Gastroesophageal sphincter (tissue), 4 donors: ENCODE results near the gene DAW1. TPM values are rescaled to one million over a fixed set of nuclear protein-coding genes. Genes with fewer than 3 reads are reported as not detected.

ENCODE experiments used
- ATAC-seq: fragments of 150-250 bp; one replicate; pipeline ENCODE4 v1.9.1; 2016; ENCODE audit warnings: mild to moderate bottlenecking, moderate library complexity
- H3K27ac ChIP-seq, 4 donors: fragments of 200-600 bp; sonication (generic) in 3 of 4; 1 replicate in 3 of 4; 2 replicates in 1 of 4; pipeline ENCODE4 v1.5.1; 2016 to 2019
- H3K27me3 ChIP-seq: fragments of 200-600 bp; sonication (generic); one replicate; pipeline ENCODE4 v1.5.1; 2019
- H3K36me3 ChIP-seq, 2 donors: fragments of 200-600 bp; sonication (generic); one replicate each; pipeline ENCODE4 v1.5.1; 2019; ENCODE audit warnings: control low read depth in 1 of 2
- H3K4me1 ChIP-seq, 3 donors: fragments of 200-600 bp; sonication (generic); 1 replicate in 2 of 3; 2 replicates in 1 of 3; pipeline ENCODE4 v1.5.1; 2016 to 2019; ENCODE audit warnings: control low read depth in 2 of 3
- H3K4me3 ChIP-seq, 2 donors: fragments of 200-600 bp; sonication (generic); one replicate each; pipeline ENCODE4 v1.5.1; 2019; ENCODE audit warnings: mild to moderate bottlenecking in 1 of 2, moderate library complexity in 1 of 2
- H3K9me3 ChIP-seq, 3 donors: fragments of 200-600 bp; sonication (generic); one replicate each; pipeline ENCODE4 v1.5.1; 2017 to 2019; ENCODE audit warnings: control low read depth in 2 of 3
- CTCF ChIP-seq, 4 experiments: fragments of 200-600 bp in 2 of 4; fragments of 450-650 bp in 2 of 4; sonication (generic) in 1 of 4; IDR thresholded peaks; one replicate each; pipeline ENCODE4 v1.5.1; 2017 to 2019; ENCODE audit warnings: antibody characterized with exemption in 4 of 4, mild to moderate bottlenecking in 2 of 4, moderate library complexity in 2 of 4
- EP300 ChIP-seq: sonication (generic); formaldehyde crosslinking; IDR thresholded peaks from one replicate; pipeline ENCODE4 v1.6.1; 2017; ENCODE audit warnings: antibody characterized with exemption, mild to moderate bottlenecking
- POLR2A ChIP-seq, 2 donors: fragments of 450-650 bp; IDR thresholded peaks; one replicate each; pipeline ENCODE4 v1.6.1; 2017; ENCODE audit warnings: antibody characterized with exemption in 2 of 2, mild to moderate bottlenecking in 2 of 2, moderate library complexity in 1 of 2
- POLR2AphosphoS5 ChIP-seq: sonication (generic); formaldehyde crosslinking; IDR thresholded peaks from one replicate; pipeline ENCODE4 v1.6.1; 2017; ENCODE audit warnings: antibody characterized with exemption
- WGBS, 2 donors: methylation state at CpG; one replicate each; pipeline ENCODE4 v1.1.5; 2018; ENCODE audit warnings: low coverage in 1 of 2; 5-methylcytosine and 5-hydroxymethylcytosine counted together
- total RNA-seq, 4 donors: library from RNA; depleted of rRNA; stranded (reverse); fragments of >200 nt; gene quantifications; one replicate each; pipeline ENCODE4 v1.1.0, GENCODE V29; 2016

DAW1 gene
- total RNA-seq, 4 donors from 2014 or later, result not detected

GRCh38 chr2:227860221-227860641, 11.2 kb upstream of the DAW1 start:
- H3K4me1 ChIP-seq, result peaks cover 0 to 10% (median 0%) of the 10 kb centered on the region in 3 donors
- no peaks in the 10 kb centered on the region for H3K9me3 ChIP-seq
- no peak overlapping the region for H3K27ac ChIP-seq
- WGBS, 2 donors, result 65% methylated on average over 6 of the region's 6 CpGs; no CpG with 5 or more reads in 1 of the 2 donors
- H3K27me3 ChIP-seq, result no peaks in the 10 kb centered on the region
- no peak overlapping the region for H3K4me3 ChIP-seq
- H3K36me3 ChIP-seq, result no peaks in the 10 kb centered on the region
- TF ChIP-seq EP300, result no peak
- TF ChIP-seq POLR2A (IDR thresholded peaks at IDR 0.05), result no peak
- no peak for TF ChIP-seq POLR2AphosphoS5
- no peak for TF ChIP-seq CTCF (IDR thresholded peaks at IDR 0.05)
- no peak for ATAC-seq

- ATAC-seq, result no peak
- Histone ChIP-seq H3K9me3 (no peaks in the 10 kb centered on the region), H3K27ac (no peak overlapping the region), H3K27me3 (no peaks in the 10 kb centered on the region), H3K36me3 (no peaks in the 10 kb centered on the region), H3K4me1 (peaks cover 0 to 10% (median 0%) of the 10 kb centered on the region in 3 donors), H3K4me3 (no peak overlapping the region)
- 11 to 12% methylated on average over 2 of the region's 2 CpGs for WGBS, 2 donors
- TF ChIP-seq POLR2A (IDR thresholded peaks at IDR 0.05) (no peak), CTCF (IDR thresholded peaks at IDR 0.05) (no peak), POLR2AphosphoS5 (no peak), EP300 (no peak)
Measured at GRCh38 chr2:227861011-227861410, 10.4 kb upstream of the DAW1 start.

GRCh38 chr2:227862227-227862740, 9.1 kb upstream of the DAW1 start:
- Histone ChIP-seq H3K27ac (no peak overlapping the region), H3K4me3 (no peak overlapping the region), H3K27me3 (no peaks in the 10 kb centered on the region), H3K36me3 (no peaks in the 10 kb centered on the region), H3K9me3 (no peaks in the 10 kb centered on the region), H3K4me1 (peaks cover 0 to 10% (median 0%) of the 10 kb centered on the region in 3 donors)
- 47 to 57% methylated on average over 8 of the region's 8 CpGs for WGBS, 2 donors
- TF ChIP-seq POLR2A (IDR thresholded peaks at IDR 0.05), result no peak
- no peak for TF ChIP-seq EP300
- peak; percentile 8 to 43 (median 12) for TF ChIP-seq CTCF (IDR thresholded peaks at IDR 0.05)
- TF ChIP-seq POLR2AphosphoS5, result no peak
- no peak for ATAC-seq

GRCh38 chr2:227862741-227863588, 8.5 kb upstream of the DAW1 start:
- H3K27ac ChIP-seq, result peak overlapping the region in 2 of 4 donors; percentile 16 to 43
- H3K9me3 ChIP-seq, result no peaks in the 10 kb centered on the region
- peaks cover 0 to 10% (median 0%) of the 10 kb centered on the region in 3 donors for H3K4me1 ChIP-seq
- peak; percentile 70 for ATAC-seq
- WGBS, 2 donors, result 52 to 66% methylated on average over 5 of the region's 7 CpGs
- TF ChIP-seq POLR2AphosphoS5 (peak; percentile 48), CTCF (IDR thresholded peaks at IDR 0.05) (no peak), POLR2A (IDR thresholded peaks at IDR 0.05) (no peak)
- H3K4me3 ChIP-seq, result no peak overlapping the region
- H3K36me3 ChIP-seq, result no peaks in the 10 kb centered on the region
- H3K27me3 ChIP-seq, result no peaks in the 10 kb centered on the region
